Measurements from ENCODE around the gene SORCS2.
"Not testable (repeated sequence)": the region's sequence is repeated elsewhere in the genome, so short reads cannot be mapped to it uniquely, and the experiment has no call there.

SORCS2 gene

DNA sequence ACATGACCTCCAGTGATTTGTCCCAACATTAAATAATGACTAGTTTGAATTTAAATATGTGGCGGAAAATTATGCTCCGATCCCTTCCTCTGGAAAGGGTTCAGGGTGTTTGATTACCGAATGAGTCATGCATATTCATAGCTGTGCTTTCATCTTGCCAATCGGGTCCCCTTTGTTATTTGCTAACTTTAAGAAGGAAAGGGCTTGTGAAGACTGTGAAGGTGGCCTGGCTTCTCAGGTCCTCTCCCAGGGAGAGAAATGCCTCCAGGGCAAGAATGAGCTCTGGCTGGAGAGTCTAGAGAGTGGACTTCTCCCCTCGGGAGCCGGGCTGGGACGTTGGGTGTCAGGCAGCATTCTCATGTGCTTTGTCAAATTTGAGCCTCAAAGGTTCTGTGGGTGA is 397.9 kb downstream of the SORCS2 start:
- no peak for DNase-seq (ENCODE audit: low spot score)

DNA sequence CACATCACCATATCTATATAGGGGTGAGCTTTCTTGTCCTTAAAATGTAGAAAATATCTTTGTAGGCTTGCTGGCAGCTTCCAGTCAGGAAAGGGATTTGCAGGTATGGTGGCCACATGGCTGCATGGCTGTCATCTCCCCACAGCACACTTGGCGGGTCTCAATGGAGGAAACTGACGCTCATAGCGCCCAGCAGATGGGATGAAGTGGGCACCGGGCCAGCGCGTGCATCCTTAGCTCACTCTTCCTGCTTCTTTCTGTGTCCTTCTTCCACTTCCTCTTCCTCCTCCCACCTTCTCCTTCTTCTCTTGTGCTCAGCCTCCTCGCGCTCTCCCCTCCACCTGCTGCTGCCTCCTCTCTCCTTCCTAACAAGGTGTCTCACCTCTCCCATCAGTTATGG is 398.6 kb downstream of the SORCS2 start:
- no peak for DNase-seq (ENCODE audit: low spot score)

DNA sequence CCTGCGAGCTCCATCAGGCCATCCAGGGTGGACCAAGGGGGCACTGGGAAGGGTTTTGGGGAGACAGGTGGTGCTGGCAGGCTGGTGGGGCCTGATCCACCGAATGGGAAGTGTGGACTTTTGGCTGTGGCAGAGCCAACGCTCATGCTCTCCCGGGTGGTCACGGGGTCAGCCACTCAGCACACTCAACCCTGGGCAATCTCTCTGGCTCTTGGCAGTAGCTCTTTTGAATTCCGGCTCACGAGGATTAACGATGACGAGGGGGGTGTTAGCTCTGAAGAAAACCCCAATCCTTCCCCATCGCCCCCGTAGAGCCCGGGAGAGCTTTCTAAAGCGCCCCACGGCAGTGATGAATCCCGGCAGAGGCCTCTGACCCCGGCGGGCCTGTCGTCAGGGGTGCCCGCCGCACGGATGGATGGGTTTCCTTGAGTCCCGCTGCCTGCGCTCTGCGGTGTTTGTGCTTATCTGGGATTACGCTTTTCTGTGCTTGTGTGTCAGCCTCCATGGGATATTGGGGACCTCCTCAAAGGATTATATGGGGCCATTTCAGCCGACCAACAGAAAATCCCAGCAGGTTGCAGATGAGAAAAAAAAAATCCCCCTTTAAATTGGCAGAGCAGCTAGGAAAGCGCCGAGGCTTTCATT is 399.2 kb downstream of the SORCS2 start:
- DNase-seq (ENCODE audit: low spot score) = no peak

DNA sequence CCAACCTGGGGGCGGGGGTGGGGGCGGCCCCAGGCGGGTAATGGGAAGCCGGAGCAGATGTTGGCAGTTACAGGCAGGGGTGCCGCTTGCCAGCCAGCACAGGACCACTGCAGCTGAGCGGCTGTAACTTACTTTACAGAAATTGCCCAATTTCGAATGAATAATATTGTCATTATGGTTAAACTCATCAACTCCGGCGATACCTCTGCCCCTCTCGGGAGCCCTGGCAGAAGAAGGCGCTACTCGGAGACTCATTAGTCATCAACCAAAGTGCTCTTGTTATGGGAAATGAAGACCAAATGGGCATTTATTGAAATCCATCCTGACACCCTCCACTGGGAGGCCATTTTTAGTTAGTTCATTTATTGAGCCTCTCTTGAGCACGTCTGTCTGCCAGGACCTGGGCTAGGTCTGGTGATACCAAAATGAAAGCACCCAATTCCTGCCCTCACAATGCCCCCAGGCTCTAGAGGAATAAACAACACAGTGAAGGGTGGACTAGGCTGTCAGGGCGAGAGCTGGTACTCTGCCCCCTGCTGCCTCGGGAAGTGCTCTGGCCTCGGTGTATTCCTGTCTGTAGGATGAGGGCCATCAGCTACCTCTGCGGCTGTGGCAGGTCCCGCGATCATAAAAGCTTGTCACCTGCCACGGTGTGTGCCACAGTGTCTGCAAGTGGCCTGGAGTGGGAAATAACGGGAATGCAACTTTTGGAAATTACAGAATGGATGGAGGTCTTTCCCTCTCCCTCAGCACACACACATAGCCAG is 401.5 kb downstream of the SORCS2 start:
- no peak for DNase-seq (ENCODE audit: low spot score)

DNA sequence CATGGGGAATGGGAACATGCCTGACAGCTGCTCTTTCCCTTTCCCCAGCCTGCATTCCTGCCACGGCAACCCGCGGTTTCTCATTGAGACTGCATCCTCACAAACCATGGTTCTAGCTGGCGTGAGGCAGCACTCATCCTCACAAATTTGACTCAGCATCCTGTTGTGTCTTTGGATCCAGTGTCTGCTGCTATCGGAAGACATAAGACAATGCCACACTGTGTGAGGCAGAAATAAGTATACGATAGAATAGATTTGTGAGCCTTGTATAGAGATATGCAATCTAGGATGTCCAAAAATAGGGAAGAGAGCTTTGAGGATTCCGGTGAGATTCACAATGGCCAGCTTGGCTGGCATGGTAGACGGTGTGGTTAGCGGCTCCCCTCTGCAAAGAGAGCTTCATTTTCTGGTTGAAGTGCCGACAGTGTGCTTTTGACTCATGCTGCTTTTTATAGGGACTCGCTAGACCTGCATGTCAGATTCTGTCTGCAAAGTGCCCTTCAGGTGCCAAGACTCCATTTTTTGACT is 403.7 kb downstream of the SORCS2 start:
- DNase-seq (ENCODE audit: low spot score) = no peak

DNA sequence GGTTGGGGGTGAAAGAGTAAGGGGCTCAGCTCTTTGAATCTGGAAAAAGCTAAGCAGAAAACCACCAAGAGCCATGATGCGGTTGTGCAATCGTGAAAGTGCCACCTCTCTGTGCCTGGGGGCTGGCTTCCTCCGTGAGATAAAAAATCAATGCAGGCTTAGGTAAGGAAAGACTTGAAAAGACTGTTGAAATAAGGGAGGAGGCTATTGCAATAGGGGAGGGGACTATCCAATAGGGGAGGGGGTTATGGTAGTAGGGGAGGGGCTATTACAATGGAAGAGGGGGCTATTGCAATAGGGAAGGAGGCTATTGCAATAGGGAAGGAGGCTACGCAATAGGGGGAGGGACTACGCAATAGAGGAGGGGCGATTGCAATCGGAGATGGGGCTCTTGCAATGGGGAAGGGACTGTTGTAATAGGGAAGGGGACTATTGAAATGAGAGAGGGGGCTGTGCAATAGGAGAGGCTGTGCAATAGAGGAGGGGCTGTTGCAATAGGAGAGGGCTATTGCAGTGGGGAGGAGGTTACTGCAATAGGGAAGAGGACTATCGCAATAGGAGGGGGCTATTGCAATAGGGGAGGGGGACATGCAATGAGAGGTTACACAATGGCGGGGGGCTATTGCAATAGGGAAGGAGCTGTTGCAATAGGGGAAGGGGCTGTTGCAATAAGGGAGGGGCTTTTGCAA is 404.7 kb downstream of the SORCS2 start:
- no peak for DNase-seq (ENCODE audit: low spot score)

DNA sequence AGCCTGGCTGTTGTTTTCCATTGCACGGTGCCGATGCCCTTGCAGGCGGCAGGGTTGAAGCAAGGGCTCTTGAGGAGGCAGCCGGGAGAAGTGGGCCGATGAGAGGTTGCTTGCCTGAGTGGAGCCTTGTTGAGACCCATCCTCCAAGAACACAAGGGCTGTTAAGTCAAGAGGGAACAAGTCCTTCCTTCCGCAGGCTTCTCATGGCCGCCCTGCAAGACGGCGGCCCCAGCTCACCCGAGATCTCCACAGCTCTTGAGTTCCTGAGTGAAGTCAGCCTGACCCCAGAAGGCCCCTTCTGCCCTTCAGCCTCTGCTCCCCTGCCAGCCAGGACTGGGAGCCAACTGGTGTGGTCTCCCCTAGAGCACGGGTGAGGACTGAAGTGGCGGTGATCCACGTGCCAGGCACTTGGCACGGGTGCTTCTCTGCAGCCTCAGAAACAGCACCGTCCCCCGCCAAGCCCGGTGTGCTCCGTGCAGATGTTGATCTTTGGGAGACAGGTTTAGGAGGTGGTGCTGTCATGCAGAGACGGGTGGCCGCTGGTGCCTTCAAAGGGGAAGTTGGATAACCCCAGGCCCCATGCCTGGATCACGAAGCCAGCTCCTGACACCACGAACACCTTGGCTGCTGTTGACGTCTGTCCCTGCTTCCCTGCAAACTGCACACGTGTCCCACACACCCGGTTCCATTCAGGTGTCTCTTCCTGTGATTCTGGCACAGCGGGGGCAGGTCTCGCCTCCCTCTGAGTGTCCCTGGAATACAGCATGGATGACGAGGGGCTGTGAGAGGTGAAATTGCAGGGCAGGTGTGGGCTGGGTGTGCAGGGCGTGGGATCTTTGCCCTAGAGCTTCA is 406.8 kb downstream of the SORCS2 start:
- no peak for DNase-seq (ENCODE audit: low spot score)

DNA sequence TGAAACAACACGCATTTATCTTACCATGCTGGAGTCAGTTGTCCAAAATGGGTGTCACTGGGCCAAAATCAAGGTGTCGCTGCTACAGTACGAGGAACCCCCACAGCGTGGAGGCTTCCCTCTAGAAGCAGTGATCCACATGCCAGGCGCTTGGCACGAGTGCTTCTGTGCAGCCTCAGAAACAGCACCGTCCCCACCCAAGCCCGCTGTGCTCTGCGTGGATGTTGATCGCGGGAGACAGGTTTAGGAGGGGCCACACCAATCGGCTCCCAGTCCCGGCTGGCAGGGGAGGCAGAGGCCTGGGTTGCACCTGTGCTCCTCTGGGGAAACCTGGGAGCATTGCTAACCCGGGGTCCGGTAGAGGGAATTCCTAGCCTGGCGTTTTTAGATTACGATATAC is 407.9 kb downstream of the SORCS2 start:
- no peak for DNase-seq (ENCODE audit: low spot score)

DNA sequence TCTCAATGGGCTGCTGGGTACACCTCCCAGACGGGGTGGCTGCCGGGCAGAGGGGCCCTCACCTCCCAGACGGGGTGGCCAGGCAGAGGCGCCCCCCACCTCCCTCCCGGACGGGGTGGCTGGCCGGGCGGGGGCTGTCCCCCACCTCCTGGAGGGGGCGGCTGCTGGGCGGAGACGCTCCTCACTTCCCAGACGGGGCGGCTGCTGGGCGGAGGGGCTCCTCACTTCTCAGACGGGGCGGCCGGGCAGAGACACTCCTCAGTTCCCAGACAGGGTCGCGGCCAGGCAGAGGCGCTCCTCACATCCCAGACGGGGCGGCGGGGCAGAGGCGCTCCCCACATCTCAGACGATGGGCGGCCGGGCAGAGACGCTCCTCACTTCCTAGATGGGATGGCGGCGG is 409.8 kb downstream of the SORCS2 start:
- not testable (repeated sequence) for DNase-seq (ENCODE audit: low spot score)

DNA sequence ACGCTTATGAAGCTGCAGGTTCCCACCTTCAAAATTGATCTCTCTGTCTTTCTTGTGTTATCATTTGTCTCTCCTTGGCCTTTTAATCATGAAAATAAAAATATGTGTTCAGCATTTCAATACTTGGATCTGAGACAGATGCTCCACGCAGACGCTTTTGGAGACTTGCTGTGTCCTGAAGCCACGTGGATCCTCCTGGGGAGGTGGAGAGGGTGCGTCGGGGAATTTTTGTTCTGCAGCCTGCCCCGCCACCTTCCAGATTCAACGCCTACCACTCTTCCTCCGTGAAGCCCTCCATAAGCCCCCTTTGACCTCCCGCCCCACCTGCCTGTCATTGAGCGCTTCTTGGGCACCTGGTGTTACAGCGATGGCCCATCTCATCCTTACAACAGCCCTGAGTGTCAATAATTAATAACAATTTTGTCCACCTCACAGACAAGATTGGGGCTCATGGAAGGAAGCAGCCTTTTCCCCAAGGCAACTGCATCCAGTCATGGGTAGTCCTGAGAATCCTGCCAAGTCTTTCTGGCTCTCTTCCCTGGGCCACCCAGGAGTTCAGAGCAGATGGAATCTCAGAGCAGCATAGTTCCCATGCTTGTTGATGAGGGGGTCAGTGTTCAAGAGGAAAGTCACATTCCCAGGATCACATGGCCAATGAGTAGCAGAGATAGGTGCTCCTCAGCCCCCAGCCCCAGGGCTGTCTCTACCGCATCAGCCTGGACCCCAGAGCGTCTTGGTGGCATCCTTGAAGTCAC is 415.0 kb downstream of the SORCS2 start:
- no peak for DNase-seq (ENCODE audit: low spot score)

DNA sequence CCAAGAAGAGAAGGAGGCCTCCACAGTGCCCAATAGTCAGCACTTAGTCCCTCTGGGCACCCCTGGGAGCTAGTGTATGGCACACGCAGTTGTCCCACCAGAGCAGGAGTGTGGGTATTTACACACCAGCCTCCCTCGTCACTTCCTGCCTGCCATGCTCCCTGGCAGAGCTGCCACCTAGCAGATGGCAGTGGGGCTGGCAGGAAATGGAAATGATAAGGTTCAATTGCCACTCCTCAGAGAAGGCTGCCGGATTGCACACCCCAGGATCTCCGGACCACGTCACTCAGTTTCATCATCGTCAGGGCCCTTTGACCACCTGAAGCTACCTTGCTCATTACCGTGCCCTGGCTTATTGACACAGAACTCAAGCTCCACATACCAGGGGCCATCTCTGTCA is 415.7 kb downstream of the SORCS2 start:
- DNase-seq (ENCODE audit: low spot score) = no peak

DNA sequence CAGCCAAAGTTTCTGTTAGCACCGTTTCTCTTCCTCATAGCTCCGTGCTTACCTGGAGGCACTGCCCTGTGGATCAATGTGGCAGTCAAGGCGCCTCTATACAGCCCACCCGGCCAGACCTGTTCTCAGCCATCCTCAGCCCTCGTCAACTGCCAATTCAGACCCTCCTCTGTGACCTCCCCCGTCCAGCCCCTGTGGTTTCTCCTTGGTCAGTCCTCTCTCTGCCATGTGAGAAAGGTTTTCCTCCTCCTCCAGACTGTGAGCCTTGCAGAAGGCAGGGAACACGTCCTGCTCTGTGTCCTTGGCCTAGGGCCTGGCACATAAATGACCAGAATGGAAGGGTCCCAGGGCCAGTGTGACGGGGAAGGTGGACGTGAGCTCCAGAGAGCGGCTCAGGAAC is 417.0 kb downstream of the SORCS2 start:
- no peak for DNase-seq (ENCODE audit: low spot score)

DNA sequence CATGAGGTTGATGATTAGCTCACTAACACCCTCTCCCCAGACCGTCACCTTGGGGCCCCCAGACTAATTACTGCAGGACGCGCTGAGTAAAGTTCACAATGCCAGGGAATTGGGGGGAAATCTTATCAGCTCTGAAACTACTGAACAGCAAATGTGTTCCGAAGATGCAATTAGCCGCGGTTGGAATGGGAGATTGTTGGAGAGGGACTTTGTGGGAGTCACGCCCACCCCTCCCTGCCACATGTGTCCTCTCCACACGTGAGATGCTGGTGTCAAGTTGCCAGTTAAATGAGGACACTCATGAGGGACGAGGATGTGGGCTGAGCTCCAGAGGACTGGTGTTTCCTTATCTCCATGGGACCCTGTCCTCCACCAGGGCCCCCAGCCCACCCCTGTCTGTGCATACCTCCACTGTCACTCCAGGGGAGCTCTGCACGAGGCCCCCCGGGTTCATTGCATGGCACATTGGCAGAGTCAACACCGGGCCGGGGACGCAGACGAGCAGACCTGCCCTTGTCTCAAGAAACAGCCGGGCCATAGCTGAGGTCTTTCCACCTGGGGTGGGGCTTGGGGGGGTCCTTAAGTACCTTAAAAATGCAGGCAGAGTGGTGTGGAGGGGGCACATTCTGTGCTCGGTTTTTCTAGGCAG is 417.8 kb downstream of the SORCS2 start:
- no peak for DNase-seq (ENCODE audit: low spot score)

DNA sequence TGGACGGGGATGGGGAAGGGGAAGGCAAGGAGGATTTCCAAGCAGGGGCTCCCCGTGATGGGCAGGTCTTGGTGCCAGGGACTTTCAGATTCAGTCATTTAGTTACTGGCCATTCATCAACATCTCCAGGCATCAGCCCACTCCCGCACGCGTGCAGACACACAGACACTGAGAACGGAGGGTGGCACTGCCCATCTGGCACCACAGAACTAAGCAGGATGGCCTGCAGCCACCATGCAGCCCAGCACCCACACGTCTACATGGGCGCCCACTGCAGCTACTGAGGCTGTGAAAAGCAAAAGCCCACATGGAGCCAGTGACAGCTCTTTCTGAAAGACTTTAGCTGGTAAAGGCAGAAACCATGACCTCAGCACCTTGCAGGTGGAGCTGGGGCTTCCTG is 418.5 kb downstream of the SORCS2 start:
- DNase-seq (ENCODE audit: low spot score) = no peak

DNA sequence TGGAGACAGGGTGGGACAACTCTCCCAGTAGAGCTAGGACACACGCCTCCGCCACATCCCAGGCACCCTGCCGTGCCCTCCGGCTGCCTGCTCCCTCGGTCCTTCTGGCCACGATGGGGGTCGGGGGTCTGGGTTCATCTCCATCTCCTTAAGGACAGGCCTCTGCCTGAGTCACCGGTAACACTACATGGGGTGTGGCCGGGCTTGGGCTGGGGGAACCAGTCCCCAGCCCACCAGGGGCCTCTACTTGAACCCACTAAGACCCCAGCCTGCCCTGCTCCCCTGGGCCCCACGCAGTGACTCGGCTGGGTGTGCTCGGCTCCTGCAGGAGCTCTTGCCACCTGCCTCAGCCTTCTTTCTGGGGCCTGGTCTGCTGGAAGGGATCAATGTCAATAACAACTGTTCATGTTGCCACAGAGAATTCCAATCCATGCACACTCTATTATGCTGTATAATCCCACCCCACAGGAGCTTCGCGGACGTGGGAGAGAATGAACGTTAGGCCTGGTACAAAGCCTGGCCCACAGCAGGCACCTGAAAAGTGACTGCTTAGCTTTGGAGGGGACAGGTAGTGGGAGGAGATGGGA is 420.1 kb downstream of the SORCS2 start:
- no peak for DNase-seq (ENCODE audit: low spot score)

DNA sequence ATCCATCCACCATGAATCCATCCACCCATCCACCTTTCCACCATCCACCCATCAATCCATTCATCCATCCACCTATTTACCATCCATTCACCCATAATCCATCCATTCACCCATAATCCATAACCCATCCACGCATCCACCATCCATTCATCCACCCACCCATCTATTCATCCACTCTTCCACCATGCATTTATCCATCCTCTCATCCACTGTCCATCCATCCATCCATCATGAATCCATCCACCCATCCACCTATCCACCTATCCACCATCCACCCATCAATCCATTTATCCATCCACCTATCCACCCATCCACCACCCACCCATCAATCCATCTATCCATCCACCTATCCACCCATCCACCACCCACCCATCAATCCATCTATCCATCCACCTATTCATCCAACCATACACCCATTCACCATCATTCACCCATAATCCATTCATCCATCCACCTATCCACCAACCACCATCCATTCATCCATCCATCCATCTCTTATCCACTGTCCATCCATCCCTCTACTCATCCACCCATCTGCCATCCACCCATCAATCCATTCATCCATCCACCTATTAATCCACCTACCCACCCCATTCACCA is 422.1 kb downstream of the SORCS2 start:
- DNase-seq (ENCODE audit: low spot score) = no peak

DNA sequence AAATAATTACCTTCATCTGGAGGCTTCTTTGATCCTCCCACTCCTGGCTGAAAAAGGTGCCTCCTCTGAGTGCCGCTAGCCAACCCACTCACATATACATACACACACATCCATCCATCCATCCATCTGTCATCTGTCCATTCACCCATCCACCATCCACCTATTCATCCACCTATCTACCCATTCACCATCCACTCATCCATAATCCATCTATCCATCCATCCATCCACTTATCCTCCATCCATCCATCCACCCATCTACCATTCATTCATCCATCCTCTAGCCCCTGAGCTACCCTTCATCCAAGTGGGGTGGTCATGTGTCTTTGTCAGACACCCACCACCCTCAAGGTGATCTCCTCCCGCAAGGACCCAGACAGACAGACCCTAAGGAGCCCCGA is 423.9 kb downstream of the SORCS2 start:
- DNase-seq (ENCODE audit: low spot score) = no peak

DNA sequence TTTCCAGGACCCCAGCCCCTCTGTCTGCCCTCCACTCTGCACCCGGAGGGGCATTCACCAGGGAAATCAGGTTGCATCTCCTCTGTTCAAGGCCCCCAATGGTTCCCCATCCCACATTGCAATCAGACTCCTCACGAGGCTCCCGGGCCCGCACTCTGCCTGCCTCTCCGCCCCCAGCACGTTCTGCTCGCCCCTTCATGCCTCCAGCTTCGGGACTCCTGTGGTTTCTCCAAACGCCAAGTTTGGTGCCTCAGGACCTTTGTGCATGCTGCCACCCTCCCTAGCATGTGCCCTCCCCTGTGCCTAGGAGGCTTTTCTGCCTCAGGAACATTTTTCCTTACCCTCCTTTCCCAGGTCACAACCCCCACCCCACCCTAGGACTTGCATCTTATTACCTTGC is 426.0 kb downstream of the SORCS2 start:
- DNase-seq (ENCODE audit: low spot score) = no peak

DNA sequence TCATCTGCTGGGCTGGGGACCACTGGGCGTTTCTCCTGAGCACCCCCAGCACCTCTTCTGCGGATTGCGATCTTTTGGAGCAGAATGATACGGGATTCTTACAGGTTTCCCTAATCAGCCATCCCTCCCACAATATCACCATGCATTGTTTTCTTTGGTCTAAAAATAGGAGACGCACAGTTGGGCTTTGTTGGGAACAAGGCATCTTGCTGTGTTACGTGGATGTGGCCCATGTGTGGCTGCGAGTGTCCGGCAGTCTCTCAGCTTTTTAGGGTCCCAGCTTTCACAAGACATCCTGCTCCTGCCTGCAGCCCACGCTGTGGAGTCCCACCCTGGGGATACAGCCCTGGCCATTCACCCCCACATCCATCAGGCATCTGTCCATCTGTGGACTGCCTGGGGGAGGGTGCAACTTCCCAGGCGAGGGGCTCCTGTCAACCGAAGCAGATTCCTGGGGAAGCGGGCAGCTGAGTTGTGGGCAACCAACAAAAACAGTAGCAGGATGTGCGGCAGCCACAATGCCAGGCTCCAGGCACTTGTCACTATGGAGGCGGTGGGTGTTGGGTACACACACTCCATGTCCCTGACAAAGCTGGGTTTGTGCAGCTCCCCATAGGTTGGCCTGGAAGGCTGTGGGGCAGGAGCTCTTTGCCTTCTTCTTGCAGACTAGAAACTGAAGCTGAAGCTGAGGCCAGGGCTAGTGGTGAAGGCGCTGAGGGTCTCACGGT is 427.9 kb downstream of the SORCS2 start:
- no peak for DNase-seq (ENCODE audit: low spot score)

Measured in germinal center (tissue), 1 donor.